ENCODE data around the gene CIAO1.

GRCh38 chr2:96225016-96225533 is 41.0 kb upstream of the CIAO1 start:
- TF ChIP-seq POLR2AphosphoS5 (IDR thresholded peaks at IDR 0.05; ENCODE audit: low read depth, low read length) (no peak), POLR2A (IDR thresholded peaks at IDR 0.05; ENCODE audit: low read depth, low read length) (peak; percentile 65), TAF1 (IDR thresholded peaks at IDR 0.05; ENCODE audit: low read depth, low read length) (no peak; the same call in 1 of the 2 replicates), PAX5 (IDR thresholded peaks at IDR 0.05; ENCODE audit: insufficient read depth, low read length, severe bottlenecking) (no peak), SPI1 (IDR thresholded peaks at IDR 0.05; ENCODE audit: low read depth, low read length) (peak; percentile 99)
